ENCODE measurements around the gene TMEM82.

TMEM82 gene

DNA sequence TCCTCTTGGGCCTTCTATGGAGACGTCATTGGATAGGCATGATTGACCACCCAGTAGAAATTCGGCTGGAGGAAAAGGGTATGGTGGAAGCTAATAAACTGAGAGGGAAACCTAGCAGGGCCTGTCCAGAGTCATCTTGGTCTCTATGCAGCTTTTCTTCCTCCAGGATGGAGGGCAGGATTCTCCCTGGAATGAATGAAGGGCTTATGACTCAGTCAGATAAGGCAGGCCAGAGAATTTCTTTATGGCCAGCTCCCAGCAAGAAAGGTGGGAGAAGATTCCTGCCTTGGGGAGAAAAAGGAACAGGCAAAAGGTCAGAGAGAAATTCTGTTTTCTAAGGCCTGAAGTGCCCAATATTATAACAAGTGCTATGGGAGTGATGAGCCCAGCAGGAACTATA lies 33.4 kb downstream of the TMEM82 start:
- TF ChIP-seq, protein P1, sequence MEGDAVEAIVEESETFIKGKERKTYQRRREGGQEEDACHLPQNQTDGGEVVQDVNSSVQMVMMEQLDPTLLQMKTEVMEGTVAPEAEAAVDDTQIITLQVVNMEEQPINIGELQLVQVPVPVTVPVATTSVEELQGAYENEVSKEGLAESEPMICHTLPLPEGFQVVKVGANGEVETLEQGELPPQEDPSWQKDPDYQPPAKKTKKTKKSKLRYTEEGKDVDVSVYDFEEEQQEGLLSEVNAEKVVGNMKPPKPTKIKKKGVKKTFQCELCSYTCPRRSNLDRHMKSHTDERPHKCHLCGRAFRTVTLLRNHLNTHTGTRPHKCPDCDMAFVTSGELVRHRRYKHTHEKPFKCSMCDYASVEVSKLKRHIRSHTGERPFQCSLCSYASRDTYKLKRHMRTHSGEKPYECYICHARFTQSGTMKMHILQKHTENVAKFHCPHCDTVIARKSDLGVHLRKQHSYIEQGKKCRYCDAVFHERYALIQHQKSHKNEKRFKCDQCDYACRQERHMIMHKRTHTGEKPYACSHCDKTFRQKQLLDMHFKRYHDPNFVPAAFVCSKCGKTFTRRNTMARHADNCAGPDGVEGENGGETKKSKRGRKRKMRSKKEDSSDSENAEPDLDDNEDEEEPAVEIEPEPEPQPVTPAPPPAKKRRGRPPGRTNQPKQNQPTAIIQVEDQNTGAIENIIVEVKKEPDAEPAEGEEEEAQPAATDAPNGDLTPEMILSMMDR (IDR thresholded peaks at IDR 0.05; ENCODE audit: borderline replicate concordance, extremely low read depth, low read length, poor library complexity, severe bottlenecking), result no peak
- no peak for TF ChIP-seq EZH2 (IDR thresholded peaks at IDR 0.05; ENCODE audit: borderline replicate concordance, low read depth, low read length, severe bottlenecking)
- Histone ChIP-seq H3K4me1 (ENCODE audit: insufficient read depth, low read length) (no peaks in the 10 kb centered on the region), H3K4me3 (ENCODE audit: low read depth in 1 of 2, low read length in 2 of 2) (no peak overlapping the region), H4K20me1 (ENCODE audit: insufficient read depth, low read length) (no peaks in the 10 kb centered on the region), H3K27me3 (ENCODE audit: insufficient read depth, low read length, poor library complexity) (no peaks in the 10 kb centered on the region), H3K79me2 (ENCODE audit: insufficient read depth, low read length) (no peaks in the 10 kb centered on the region), H2AFZ (ENCODE audit: low read depth, low read length) (no peak overlapping the region), H3K9ac (ENCODE audit: low read depth, low read length) (no peak overlapping the region), H3K4me2 (ENCODE audit: insufficient read depth, low read length) (no peak overlapping the region), H3K9me3 (ENCODE audit: insufficient read depth, low read length, severe bottlenecking) (no peaks in the 10 kb centered on the region), H3K27ac (ENCODE audit: low read length) (no peak overlapping the region), H3K36me3 (ENCODE audit: insufficient read depth, low read length) (no peaks in the 10 kb centered on the region)
- DNase-seq (no peak), ATAC-seq (ENCODE audit: insufficient read depth, low read depth) (no peak)

DNA sequence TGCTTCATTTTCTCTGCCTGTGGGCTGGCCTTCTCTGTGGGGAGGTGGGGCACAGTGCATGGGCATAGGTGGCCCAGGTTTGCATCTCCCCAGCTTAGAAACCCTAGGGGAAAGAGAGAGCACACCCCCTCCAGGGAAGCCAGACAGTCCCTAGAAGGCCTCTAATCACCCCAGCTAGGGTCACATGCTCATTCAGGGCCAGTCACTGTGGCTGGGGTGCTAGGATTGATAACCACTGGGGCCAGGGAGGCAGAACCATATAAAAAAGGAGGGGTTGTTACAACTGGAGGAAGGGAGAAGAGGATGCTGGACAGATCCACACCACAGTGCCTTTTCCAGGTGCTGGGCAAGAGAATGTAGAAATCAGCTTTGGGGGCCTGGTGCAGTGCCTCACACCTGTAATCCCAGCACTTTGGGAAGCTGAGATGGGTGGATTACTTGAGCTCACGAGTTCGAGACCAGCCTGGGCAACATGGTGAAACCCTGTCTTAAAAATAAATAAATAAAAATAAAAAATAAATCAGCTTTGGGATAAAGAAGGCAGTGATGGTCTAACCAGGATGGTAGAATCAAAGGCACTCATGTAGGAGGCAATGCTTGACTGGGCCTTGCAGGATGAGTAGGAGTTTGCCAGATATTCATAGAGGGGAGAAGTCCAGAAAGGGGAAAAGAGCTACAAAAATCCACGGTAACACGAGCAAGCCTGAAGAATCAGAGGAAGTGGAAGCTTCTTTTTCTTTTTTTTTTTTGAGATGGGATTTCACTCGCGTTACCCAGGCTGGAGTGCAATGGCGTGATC lies 35.8 kb downstream of the TMEM82 start:
- Histone ChIP-seq H3K4me1 (ENCODE audit: insufficient read depth, low read length) (no peaks in the 10 kb centered on the region), H2AFZ (ENCODE audit: low read depth, low read length) (no peak overlapping the region), H3K9ac (ENCODE audit: low read depth, low read length) (no peak overlapping the region), H3K4me3 (ENCODE audit: low read depth in 1 of 2, low read length in 2 of 2) (no peak overlapping the region), H3K27ac (ENCODE audit: low read length) (no peak overlapping the region), H3K36me3 (ENCODE audit: insufficient read depth, low read length) (no peaks in the 10 kb centered on the region), H4K20me1 (ENCODE audit: insufficient read depth, low read length) (no peaks in the 10 kb centered on the region), H3K4me2 (ENCODE audit: insufficient read depth, low read length) (no peak overlapping the region), H3K79me2 (ENCODE audit: insufficient read depth, low read length) (no peaks in the 10 kb centered on the region), H3K27me3 (ENCODE audit: insufficient read depth, low read length, poor library complexity) (no peaks in the 10 kb centered on the region), H3K9me3 (ENCODE audit: insufficient read depth, low read length, severe bottlenecking) (no peaks in the 10 kb centered on the region)
- no peak for ATAC-seq (ENCODE audit: insufficient read depth, low read depth)
- DNase-seq, result no peak
- TF ChIP-seq, protein P1 (IDR thresholded peaks at IDR 0.05; ENCODE audit: borderline replicate concordance, extremely low read depth, low read length, poor library complexity, severe bottlenecking), result no peak
- TF ChIP-seq EZH2 (IDR thresholded peaks at IDR 0.05; ENCODE audit: borderline replicate concordance, low read depth, low read length, severe bottlenecking), result no peak

DNA sequence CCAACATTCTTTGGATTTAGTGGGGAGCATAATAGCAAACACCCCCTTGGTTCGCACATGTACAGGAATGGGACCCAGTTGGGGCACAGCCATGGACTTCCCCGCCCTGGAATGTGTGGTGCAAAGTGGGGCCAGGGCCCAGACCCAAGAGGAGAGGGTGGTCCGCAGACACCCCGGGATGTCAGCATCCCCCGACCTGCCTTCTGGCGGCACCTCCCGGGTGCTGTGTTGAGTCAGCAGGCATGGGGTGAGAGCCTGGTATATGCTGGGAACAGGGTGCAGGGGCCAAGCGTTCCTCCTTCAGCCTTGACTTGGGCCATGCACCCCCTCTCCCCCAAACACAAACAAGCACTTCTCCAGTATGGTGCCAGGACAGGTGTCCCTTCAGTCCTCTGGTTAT lies 43.4 kb downstream of the TMEM82 start:
- Histone ChIP-seq H3K27ac (ENCODE audit: low read length) (no peak overlapping the region), H3K4me3 (ENCODE audit: low read depth in 1 of 2, low read length in 2 of 2) (no peak overlapping the region), H3K4me1 (ENCODE audit: insufficient read depth, low read length) (no peaks in the 10 kb centered on the region), H3K79me2 (ENCODE audit: insufficient read depth, low read length) (no peaks in the 10 kb centered on the region), H3K36me3 (ENCODE audit: insufficient read depth, low read length) (no peaks in the 10 kb centered on the region), H3K27me3 (ENCODE audit: insufficient read depth, low read length, poor library complexity) (no peaks in the 10 kb centered on the region), H2AFZ (ENCODE audit: low read depth, low read length) (no peak overlapping the region), H4K20me1 (ENCODE audit: insufficient read depth, low read length) (no peaks in the 10 kb centered on the region; the same call in 1 of the 2 replicates), H3K9me3 (ENCODE audit: insufficient read depth, low read length, severe bottlenecking) (no peaks in the 10 kb centered on the region), H3K4me2 (ENCODE audit: insufficient read depth, low read length) (no peak overlapping the region), H3K9ac (ENCODE audit: low read depth, low read length) (no peak overlapping the region)
- no peak for DNase-seq
- ATAC-seq (ENCODE audit: insufficient read depth, low read depth), result no peak
- TF ChIP-seq EZH2 (IDR thresholded peaks at IDR 0.05; ENCODE audit: borderline replicate concordance, low read depth, low read length, severe bottlenecking), result no peak
- TF ChIP-seq, protein P1 (IDR thresholded peaks at IDR 0.05; ENCODE audit: borderline replicate concordance, extremely low read depth, low read length, poor library complexity, severe bottlenecking), result no peak

Data from DND-41 (cell line).